GM12873 (cell line): Measurements from ENCODE around the gene RBCK1.

ENCODE experiments used
- TF ChIP-seq, protein P1 (sequence below): IDR thresholded peaks from 2 replicates; pipeline ENCODE4 v1.5.1; 2012; ENCODE audit warnings: low read depth, mild to moderate bottlenecking, moderate library complexity, low read length, control low read depth; ENCODE audit not compliant: insufficient read depth; ENCODE audit errors: missing control alignments

The RBCK1 gene

DNA sequence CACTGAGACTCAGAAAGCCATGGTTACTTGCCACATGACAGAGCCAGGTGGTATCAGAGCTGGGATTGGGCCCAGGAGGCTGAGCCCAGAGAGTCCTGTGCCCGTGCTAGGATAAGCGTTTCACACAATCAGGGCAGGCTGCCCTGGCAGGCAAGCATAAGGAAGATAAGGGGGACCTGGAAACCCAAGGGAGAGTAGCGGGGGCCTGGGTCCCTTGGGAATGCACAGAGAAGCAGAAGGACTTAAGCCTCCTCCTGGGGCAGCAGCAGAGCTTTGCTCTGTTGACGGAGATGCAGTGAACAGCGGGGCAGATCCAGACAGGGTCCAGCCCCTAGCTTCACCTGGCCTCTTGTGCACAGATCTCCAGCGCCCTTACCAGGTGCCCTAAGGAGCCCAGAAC, 18.9 kb upstream of the RBCK1 start:
- TF ChIP-seq, protein P1, sequence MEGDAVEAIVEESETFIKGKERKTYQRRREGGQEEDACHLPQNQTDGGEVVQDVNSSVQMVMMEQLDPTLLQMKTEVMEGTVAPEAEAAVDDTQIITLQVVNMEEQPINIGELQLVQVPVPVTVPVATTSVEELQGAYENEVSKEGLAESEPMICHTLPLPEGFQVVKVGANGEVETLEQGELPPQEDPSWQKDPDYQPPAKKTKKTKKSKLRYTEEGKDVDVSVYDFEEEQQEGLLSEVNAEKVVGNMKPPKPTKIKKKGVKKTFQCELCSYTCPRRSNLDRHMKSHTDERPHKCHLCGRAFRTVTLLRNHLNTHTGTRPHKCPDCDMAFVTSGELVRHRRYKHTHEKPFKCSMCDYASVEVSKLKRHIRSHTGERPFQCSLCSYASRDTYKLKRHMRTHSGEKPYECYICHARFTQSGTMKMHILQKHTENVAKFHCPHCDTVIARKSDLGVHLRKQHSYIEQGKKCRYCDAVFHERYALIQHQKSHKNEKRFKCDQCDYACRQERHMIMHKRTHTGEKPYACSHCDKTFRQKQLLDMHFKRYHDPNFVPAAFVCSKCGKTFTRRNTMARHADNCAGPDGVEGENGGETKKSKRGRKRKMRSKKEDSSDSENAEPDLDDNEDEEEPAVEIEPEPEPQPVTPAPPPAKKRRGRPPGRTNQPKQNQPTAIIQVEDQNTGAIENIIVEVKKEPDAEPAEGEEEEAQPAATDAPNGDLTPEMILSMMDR = no peak

DNA sequence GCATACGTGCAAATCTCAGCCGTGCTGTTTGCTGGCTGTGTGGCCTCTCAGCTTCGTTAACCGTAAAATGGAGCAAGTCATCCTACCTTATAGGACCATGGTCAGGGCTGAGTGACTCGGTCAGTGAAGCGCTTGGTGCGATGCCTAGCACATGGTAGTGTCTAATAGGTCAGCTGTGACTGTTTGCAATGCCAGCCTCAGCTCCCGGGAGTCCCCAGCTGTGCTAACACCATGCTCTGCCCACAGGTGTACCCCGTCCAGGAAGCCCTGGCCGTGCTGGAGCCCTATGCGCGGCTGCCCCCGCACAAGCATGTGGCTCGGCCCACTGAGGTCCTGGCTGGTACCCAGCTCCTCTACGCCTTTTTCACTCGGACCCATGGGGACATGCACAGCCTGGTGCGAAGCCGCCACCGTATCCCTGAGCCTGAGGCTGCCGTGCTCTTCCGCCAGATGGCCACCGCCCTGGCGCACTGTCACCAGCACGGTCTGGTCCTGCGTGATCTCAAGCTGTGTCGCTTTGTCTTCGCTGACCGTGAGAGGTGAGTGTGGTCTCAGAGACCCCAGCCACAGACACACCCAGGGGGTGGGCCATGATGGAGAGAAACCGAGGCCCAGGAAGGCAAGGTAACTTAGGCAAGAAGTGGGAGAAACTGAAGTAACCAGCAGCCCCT, 16.9 kb upstream of the RBCK1 start:
- TF ChIP-seq, protein P1 = no peak

DNA sequence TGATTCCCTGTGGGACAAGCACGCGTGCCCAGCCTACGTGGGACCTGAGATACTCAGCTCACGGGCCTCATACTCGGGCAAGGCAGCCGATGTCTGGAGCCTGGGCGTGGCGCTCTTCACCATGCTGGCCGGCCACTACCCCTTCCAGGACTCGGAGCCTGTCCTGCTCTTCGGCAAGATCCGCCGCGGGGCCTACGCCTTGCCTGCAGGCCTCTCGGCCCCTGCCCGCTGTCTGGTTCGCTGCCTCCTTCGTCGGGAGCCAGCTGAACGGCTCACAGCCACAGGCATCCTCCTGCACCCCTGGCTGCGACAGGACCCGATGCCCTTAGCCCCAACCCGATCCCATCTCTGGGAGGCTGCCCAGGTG, 11.9 kb upstream of the RBCK1 start:
- TF ChIP-seq, protein P1 = no peak

DNA sequence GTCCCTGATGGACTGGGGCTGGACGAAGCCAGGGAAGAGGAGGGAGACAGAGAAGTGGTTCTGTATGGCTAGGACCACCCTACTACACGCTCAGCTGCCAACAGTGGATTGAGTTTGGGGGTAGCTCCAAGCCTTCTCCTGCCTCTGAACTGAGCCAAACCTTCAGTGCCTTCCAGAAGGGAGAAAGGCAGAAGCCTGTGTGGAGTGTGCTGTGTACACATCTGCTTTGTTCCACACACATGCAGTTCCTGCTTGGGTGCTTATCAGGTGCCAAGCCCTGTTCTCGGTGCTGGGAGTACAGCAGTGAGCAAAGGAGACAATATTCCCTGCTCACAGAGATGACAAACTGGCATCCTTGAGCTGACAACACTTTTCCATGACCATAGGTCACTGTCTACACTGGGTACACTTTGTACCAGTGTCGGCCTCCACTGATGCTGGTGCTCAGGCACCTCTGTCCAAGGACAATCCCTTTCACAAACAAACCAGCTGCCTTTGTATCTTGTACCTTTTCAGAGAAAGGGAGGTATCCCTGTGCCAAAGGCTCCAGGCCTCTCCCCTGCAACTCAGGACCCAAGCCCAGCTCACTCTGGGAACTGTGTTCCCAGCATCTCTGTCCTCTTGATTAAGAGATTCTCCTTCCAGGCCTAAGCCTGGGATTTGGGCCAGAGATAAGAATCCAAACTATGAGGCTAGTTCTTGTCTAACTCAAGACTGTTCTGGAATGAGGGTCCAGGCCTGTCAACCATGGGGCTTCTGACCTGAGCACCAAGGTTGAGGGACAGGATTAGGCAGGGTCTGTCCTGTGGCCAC, 11.3 kb upstream of the RBCK1 start:
- TF ChIP-seq, protein P1 = no peak

DNA sequence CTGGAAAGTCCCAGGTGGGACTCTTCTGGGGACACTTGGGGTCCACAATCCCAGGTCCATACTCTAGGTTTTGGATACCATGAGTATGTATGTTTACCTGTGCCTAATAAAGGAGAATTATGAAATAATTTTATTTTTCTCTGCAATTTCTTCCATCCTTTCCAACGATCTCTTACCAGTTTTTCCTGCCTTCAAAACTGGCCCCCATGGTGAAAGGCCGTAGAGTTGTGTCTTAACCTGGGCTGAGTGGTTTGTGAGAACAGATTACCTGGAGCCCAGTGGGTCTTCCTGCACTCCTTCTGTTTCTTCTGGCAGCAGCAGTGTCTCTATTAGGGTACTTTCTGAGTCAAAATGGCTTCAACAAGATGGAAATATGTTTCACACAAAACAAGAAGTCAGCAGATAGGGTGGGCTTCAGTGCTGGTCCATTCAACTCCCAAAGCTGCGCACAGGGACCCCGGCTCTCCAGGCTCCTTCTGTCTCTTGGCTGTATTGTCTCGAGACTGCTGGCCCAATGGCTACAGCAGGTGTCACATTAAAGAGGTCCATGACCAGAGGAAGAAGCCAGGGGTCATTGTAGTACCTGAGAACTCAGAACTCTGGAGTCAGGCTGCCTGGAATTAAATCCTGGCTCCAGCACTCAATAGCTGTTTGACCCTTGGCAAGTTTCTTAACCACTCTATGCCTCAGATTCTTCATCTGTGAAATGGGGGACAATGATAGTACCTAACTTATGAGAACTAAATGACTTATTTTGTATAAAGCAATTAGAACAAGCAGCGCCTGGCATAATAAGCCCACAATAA, 10.5 kb upstream of the RBCK1 start:
- TF ChIP-seq, protein P1 = no peak

DNA sequence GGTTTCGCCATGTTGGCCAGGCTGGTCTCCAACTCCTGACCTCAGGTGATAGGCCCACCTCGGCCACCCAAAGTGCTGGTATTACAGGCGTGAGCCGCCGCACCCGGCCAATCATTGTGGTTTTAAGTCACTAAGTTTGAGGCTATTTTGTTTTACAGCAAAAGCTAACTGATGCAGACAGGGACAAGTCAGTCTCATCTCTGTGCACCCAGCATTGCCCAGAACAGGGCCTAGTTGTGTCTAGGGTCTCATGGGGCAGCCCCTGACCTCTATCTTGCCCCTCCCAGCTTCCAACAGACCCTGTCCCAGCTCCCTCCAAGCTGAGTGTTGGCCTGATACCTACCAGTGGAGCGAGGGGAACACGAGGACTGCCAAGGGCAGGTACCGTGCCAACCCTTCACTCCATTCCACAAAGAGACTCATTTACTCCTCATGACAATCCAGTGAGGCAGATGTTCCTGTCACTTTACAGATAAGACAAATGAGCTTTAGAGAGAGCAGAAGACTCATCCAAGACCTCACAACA, 8.9 kb upstream of the RBCK1 start:
- TF ChIP-seq, protein P1 = no peak

DNA sequence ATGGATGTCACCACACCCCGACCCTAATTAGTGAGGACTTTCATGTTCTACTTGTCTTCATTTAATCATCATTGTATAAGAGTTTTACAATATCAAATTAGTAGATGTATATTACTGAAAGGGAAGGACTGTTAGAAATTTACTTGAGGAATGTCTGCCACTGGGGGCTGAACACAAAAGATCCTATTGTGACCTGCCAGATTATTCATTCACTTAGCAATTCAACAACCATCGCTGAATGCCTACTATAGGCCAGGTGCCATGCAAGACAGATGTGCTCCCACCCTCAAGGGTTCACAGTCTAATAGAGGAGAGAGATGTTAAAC, 8.0 kb upstream of the RBCK1 start:
- TF ChIP-seq, protein P1 = no peak
